NB4 (cell line): Measurements from ENCODE around the gene IGF1R.

Source experiments
- MYC ChIP-seq: IDR thresholded peaks from 2 replicates; pipeline ENCODE4 v1.6.1; 2011; ENCODE audit warnings: low read depth, low read length
- POLR2A ChIP-seq: IDR thresholded peaks from 2 replicates; pipeline ENCODE4 v1.6.1; 2011; ENCODE audit warnings: mild to moderate bottlenecking; ENCODE audit not compliant: insufficient read length; ENCODE audit errors: extremely low read depth
- TF ChIP-seq, protein P1 (sequence below): IDR thresholded peaks from one replicate; pipeline ENCODE4 v1.5.1; 2012; ENCODE audit warnings: low read depth, low read length

DNA sequence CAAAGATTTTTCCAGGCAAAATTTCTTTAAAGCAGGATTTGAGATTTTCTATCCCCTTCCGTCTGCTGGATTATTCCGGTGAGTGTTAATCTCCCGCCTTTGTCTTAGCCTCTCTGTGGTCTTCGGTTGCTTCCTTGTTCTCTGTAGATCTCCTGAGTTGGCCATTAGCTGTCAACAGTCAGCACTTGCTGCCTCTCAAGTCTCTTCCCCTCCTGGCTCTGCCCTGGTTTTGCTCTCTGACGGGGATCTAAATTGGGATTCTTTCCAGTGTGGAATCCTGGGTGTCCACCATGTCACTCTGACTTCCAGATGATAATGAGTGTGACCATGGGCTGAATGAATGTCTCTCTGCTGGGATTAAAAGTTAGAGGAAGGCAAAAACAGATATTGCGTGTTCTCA lies 121.5 kb downstream of the IGF1R start:
- TF ChIP-seq, protein P1, sequence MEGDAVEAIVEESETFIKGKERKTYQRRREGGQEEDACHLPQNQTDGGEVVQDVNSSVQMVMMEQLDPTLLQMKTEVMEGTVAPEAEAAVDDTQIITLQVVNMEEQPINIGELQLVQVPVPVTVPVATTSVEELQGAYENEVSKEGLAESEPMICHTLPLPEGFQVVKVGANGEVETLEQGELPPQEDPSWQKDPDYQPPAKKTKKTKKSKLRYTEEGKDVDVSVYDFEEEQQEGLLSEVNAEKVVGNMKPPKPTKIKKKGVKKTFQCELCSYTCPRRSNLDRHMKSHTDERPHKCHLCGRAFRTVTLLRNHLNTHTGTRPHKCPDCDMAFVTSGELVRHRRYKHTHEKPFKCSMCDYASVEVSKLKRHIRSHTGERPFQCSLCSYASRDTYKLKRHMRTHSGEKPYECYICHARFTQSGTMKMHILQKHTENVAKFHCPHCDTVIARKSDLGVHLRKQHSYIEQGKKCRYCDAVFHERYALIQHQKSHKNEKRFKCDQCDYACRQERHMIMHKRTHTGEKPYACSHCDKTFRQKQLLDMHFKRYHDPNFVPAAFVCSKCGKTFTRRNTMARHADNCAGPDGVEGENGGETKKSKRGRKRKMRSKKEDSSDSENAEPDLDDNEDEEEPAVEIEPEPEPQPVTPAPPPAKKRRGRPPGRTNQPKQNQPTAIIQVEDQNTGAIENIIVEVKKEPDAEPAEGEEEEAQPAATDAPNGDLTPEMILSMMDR: no peak
- TF ChIP-seq POLR2A (no peak), MYC (no peak)
